ENCODE results near the gene TMEM238L. TPM values are rescaled to one million over a fixed set of nuclear protein-coding genes. Genes with fewer than 3 reads are reported as not detected.

Gene TMEM238L
- total and polyA plus RNA-seq, 2 experiments from 2014 or later: not detected

GRCh38 chr17:10827898-10828552, 24.1 kb upstream of the TMEM238L start (continued):
- TF ChIP-seq, protein P1, sequence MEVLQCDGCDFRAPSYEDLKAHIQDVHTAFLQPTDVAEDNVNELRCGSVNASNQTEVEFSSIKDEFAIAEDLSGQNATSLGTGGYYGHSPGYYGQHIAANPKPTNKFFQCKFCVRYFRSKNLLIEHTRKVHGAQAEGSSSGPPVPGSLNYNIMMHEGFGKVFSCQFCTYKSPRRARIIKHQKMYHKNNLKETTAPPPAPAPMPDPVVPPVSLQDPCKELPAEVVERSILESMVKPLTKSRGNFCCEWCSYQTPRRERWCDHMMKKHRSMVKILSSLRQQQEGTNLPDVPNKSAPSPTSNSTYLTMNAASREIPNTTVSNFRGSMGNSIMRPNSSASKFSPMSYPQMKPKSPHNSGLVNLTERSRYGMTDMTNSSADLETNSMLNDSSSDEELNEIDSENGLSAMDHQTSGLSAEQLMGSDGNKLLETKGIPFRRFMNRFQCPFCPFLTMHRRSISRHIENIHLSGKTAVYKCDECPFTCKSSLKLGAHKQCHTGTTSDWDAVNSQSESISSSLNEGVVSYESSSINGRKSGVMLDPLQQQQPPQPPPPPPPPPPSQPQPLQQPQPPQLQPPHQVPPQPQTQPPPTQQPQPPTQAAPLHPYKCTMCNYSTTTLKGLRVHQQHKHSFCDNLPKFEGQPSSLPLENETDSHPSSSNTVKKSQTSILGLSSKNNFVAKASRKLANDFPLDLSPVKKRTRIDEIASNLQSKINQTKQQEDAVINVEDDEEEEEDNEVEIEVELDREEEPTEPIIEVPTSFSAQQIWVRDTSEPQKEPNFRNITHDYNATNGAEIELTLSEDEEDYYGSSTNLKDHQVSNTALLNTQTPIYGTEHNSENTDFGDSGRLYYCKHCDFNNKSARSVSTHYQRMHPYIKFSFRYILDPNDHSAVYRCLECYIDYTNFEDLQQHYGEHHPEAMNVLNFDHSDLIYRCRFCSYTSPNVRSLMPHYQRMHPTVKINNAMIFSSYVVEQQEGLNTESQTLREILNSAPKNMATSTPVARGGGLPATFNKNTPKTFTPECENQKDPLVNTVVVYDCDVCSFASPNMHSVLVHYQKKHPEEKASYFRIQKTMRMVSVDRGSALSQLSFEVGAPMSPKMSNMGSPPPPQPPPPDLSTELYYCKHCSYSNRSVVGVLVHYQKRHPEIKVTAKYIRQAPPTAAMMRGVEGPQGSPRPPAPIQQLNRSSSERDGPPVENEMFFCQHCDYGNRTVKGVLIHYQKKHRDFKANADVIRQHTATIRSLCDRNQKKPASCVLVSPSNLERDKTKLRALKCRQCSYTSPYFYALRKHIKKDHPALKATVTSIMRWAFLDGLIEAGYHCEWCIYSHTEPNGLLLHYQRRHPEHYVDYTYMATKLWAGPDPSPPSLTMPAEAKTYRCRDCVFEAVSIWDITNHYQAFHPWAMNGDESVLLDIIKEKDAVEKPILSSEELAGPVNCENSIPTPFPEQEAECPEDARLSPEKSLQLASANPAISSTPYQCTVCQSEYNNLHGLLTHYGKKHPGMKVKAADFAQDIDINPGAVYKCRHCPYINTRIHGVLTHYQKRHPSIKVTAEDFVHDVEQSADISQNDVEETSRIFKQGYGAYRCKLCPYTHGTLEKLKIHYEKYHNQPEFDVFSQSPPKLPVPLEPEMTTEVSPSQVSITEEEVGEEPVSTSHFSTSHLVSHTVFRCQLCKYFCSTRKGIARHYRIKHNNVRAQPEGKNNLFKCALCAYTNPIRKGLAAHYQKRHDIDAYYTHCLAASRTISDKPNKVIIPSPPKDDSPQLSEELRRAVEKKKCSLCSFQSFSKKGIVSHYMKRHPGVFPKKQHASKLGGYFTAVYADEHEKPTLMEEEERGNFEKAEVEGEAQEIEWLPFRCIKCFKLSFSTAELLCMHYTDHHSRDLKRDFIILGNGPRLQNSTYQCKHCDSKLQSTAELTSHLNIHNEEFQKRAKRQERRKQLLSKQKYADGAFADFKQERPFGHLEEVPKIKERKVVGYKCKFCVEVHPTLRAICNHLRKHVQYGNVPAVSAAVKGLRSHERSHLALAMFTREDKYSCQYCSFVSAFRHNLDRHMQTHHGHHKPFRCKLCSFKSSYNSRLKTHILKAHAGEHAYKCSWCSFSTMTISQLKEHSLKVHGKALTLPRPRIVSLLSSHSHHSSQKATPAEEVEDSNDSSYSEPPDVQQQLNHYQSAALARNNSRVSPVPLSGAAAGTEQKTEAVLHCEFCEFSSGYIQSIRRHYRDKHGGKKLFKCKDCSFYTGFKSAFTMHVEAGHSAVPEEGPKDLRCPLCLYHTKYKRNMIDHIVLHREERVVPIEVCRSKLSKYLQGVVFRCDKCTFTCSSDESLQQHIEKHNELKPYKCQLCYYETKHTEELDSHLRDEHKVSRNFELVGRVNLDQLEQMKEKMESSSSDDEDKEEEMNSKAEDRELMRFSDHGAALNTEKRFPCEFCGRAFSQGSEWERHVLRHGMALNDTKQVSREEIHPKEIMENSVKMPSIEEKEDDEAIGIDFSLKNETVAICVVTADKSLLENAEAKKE (CRISPR knock-in tag; IDR thresholded peaks at IDR 0.05): no peak
- TF ChIP-seq CREB1 (CRISPR knock-in tag; IDR thresholded peaks at IDR 0.05; ENCODE audit: low read depth): no peak
- TF ChIP-seq NANOG (IDR thresholded peaks at IDR 0.05; ENCODE audit: borderline replicate concordance): no peak
- TF ChIP-seq EZH2 (IDR thresholded peaks at IDR 0.05; ENCODE audit: low read depth, unreplicated experiment): no peak

GRCh38 chr17:10824874-10825273, 21.0 kb upstream of the TMEM238L start:
- Histone ChIP-seq H4K20me1 (replicated peaks; ENCODE audit: insufficient read depth) (no peaks in the 10 kb centered on the region), H3F3A (replicated peaks; ENCODE audit: low read depth) (no peaks in the 10 kb centered on the region), H2AFZ (no peak overlapping the region), H3K36me3 (ENCODE audit: insufficient read depth) (no peaks in the 10 kb centered on the region), H3K4me2 (no peak overlapping the region), H3K27me3 (ENCODE audit: insufficient read depth) (no peaks in the 10 kb centered on the region), H3K27ac (ENCODE audit: low read depth) (no peak overlapping the region), H3K4me1 (ENCODE audit: insufficient read depth) (peaks cover 18% of the 10 kb centered on the region), H3K4me3 (no peak overlapping the region), H3K9me2 (ENCODE audit: insufficient read depth) (peaks cover 4% of the 10 kb centered on the region; the same call in 1 of the 2 replicates), H3K79me2 (replicated peaks; ENCODE audit: insufficient read depth) (no peaks in the 10 kb centered on the region)
- Mint-ChIP-seq H3K36me3 (ENCODE audit: low read depth) (no peaks in the 10 kb centered on the region), H3K4me3 (no peak overlapping the region), H3K27me3 (ENCODE audit: insufficient read depth, low read depth, poor library complexity) (peaks cover 2% of the 10 kb centered on the region), H3K9me3 (peaks cover 3% of the 10 kb centered on the region; the same call in 2 of the 3 replicates), H3K4me1 (peaks cover 21% of the 10 kb centered on the region), H3K27ac (no peak overlapping the region)
- ATAC-seq: no peak
- DNase-seq (ENCODE audit: low spot score): no peak
- TF ChIP-seq ETS1 (IDR thresholded peaks at IDR 0.05) (no peak), STAT1 (IDR thresholded peaks at IDR 0.05; ENCODE audit: unreplicated experiment) (no peak), POLR2AphosphoS5 (IDR thresholded peaks at IDR 0.05; ENCODE audit: low read depth) (no peak)
- TF ChIP-seq, protein P1 (CRISPR knock-in tag; IDR thresholded peaks at IDR 0.05): no peak

All from GM23338 (cell line).